ENCODE measurements around the gene TENT5C.

TENT5C gene

GRCh38 chr1:117652421-117652820 lies 46.6 kb downstream of the TENT5C start:
- H3K4me3 ChIP-seq (ENCODE audit: low read depth, low read length) = no peak overlapping the region
- TF ChIP-seq, protein P1, sequence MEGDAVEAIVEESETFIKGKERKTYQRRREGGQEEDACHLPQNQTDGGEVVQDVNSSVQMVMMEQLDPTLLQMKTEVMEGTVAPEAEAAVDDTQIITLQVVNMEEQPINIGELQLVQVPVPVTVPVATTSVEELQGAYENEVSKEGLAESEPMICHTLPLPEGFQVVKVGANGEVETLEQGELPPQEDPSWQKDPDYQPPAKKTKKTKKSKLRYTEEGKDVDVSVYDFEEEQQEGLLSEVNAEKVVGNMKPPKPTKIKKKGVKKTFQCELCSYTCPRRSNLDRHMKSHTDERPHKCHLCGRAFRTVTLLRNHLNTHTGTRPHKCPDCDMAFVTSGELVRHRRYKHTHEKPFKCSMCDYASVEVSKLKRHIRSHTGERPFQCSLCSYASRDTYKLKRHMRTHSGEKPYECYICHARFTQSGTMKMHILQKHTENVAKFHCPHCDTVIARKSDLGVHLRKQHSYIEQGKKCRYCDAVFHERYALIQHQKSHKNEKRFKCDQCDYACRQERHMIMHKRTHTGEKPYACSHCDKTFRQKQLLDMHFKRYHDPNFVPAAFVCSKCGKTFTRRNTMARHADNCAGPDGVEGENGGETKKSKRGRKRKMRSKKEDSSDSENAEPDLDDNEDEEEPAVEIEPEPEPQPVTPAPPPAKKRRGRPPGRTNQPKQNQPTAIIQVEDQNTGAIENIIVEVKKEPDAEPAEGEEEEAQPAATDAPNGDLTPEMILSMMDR (IDR thresholded peaks at IDR 0.05; ENCODE audit: low read depth, low read length) = no peak
- no peak overlapping the region for H3K27ac ChIP-seq
- DNase-seq = no peak
- no peaks in the 10 kb centered on the region for H3K9me3 ChIP-seq (ENCODE audit: severe bottlenecking)
- no peaks in the 10 kb centered on the region for H3K36me3 ChIP-seq
- no peaks in the 10 kb centered on the region for H3K27me3 ChIP-seq (ENCODE audit: insufficient read depth, low read depth, severe bottlenecking)

GRCh38 chr1:117653195-117653594 lies 47.3 kb downstream of the TENT5C start:
- Histone ChIP-seq H3K4me3 (ENCODE audit: low read depth, low read length) (no peak overlapping the region), H3K36me3 (no peaks in the 10 kb centered on the region), H3K27ac (no peak overlapping the region), H3K9me3 (ENCODE audit: severe bottlenecking) (no peaks in the 10 kb centered on the region), H3K27me3 (ENCODE audit: insufficient read depth, low read depth, severe bottlenecking) (no peaks in the 10 kb centered on the region)
- TF ChIP-seq, protein P1 (IDR thresholded peaks at IDR 0.05; ENCODE audit: low read depth, low read length) = no peak
- DNase-seq = no peak

GRCh38 chr1:117653732-117654492 lies 48.1 kb downstream of the TENT5C start:
- Histone ChIP-seq H3K27me3 (ENCODE audit: insufficient read depth, low read depth, severe bottlenecking) (no peaks in the 10 kb centered on the region), H3K36me3 (no peaks in the 10 kb centered on the region), H3K4me3 (ENCODE audit: low read depth, low read length) (no peak overlapping the region), H3K9me3 (ENCODE audit: severe bottlenecking) (no peaks in the 10 kb centered on the region), H3K27ac (no peak overlapping the region)
- TF ChIP-seq, protein P1 (IDR thresholded peaks at IDR 0.05; ENCODE audit: low read depth, low read length) = no peak
- no peak for DNase-seq

DNA sequence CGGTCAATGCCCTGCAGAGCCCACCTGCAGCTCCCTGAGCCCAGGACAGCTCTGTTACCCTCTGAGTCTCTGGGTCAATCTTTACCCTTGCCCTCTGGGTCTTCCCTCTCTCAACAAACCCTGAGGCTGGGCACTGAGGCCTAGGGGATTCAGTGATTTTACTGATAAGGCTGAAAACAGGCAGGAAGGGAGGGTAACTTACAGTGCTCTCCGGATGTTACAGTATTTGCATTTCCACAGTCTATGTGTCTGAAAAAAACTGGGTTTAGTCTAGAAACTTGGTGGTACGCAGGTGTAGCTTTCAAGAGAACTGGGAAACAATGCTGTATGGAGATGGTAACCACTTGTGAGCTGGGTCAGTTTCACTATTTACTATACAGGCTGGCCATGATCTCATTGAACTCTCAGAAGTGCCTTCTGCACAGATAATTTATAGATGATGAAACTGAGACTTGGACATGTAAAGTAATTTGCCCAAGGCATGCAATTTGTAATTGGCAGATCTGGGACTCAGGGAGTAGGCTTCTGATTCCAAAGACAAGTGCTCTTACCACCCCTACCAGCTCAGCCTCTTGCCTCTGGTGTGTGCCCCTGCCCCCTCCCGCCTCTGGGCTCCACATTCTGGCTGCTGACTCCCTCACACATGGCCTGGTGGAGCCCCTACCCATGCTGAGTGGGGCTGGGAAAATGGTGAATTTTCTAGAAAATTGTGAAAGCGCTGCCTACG lies 48.8 kb downstream of the TENT5C start:
- no peak overlapping the region for H3K4me3 ChIP-seq (ENCODE audit: low read depth, low read length)
- H3K36me3 ChIP-seq = no peaks in the 10 kb centered on the region
- no peak overlapping the region for H3K27ac ChIP-seq
- no peaks in the 10 kb centered on the region for H3K9me3 ChIP-seq (ENCODE audit: severe bottlenecking)
- DNase-seq = no peak
- no peaks in the 10 kb centered on the region for H3K27me3 ChIP-seq (ENCODE audit: insufficient read depth, low read depth, severe bottlenecking)
- TF ChIP-seq, protein P1 (IDR thresholded peaks at IDR 0.05; ENCODE audit: low read depth, low read length) = no peak

DNA sequence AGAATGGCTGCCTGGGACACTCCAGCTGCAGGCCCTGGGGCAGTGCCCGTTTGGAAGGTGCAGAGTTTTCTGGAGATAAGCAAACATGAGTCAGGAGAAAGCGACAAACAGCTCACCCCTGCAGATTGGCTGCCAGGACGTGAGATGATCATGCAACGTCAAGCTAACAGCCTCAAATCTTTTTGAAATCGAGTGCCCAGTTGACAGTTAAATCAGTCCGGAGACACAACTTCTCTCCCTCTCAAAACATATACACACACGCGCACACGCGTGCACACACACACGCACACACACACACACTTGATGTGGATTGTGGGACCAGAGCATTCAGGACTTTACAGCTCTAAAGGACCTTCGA lies 49.4 kb downstream of the TENT5C start:
- H3K27me3 ChIP-seq (ENCODE audit: insufficient read depth, low read depth, severe bottlenecking) = no peaks in the 10 kb centered on the region
- no peak overlapping the region for H3K4me3 ChIP-seq (ENCODE audit: low read depth, low read length)
- H3K36me3 ChIP-seq = no peaks in the 10 kb centered on the region
- no peak for DNase-seq
- no peaks in the 10 kb centered on the region for H3K9me3 ChIP-seq (ENCODE audit: severe bottlenecking)
- TF ChIP-seq, protein P1 (IDR thresholded peaks at IDR 0.05; ENCODE audit: low read depth, low read length) = no peak
- H3K27ac ChIP-seq = no peak overlapping the region

Measured in WERI-Rb-1 (cell line).